SK-N-SH treated with all-trans-retinoic acid at 6 μM for 48 hours (cell line): ENCODE data around the gene DST.

Experiments
- ARNTL ChIP-seq: fragments of 450-650 bp; formaldehyde crosslinking; IDR thresholded peaks from 2 replicates; pipeline ENCODE4 v1.5.0; 2020; ENCODE audit warnings: low read depth, mild to moderate bottlenecking, moderate library complexity, borderline replicate concordance
- CSDC2 ChIP-seq: fragments of 250-450 bp; sonication (Bioruptor Pico); IDR thresholded peaks from 2 replicates; pipeline ENCODE4 v1.5.0; 2020; ENCODE audit warnings: mild to moderate bottlenecking, moderate library complexity
- OSR1 ChIP-seq: fragments of 250-450 bp; sonication (Bioruptor Pico); IDR thresholded peaks from 2 replicates; pipeline ENCODE4 v1.8.0; 2022; ENCODE audit warnings: moderate library complexity, mild to moderate bottlenecking, inconsistent platforms
- POU6F1 ChIP-seq: fragments of 250-450 bp; sonication (Bioruptor Pico); IDR thresholded peaks from 2 replicates; pipeline ENCODE4 v1.8.0; 2021; ENCODE audit warnings: low read depth, mild to moderate bottlenecking, moderate library complexity, borderline replicate concordance
- RARB ChIP-seq: fragments of 250-450 bp; sonication (Bioruptor Pico); IDR thresholded peaks from 2 replicates; pipeline ENCODE4 v1.8.0; 2021; ENCODE audit warnings: mild to moderate bottlenecking, moderate library complexity
- SNAI2 ChIP-seq: fragments of 250-450 bp; sonication (Bioruptor Pico); IDR thresholded peaks from 2 replicates; pipeline ENCODE4 v1.5.0; 2020; ENCODE audit warnings: mild to moderate bottlenecking, moderate library complexity
- TSHZ2 ChIP-seq: fragments of 250-450 bp; sonication (Bioruptor Pico); IDR thresholded peaks from 2 replicates; pipeline ENCODE4 v1.5.0; 2020; ENCODE audit warnings: mild to moderate bottlenecking, moderate library complexity
- ZFP3 ChIP-seq: fragments of 250-450 bp; sonication (Bioruptor Pico); IDR thresholded peaks from 2 replicates; pipeline ENCODE4 v1.5.0; 2020; ENCODE audit warnings: mild to moderate bottlenecking, moderate library complexity
- ZFP30 ChIP-seq: fragments of 450-650 bp; formaldehyde crosslinking; IDR thresholded peaks from 2 replicates; pipeline ENCODE4 v1.5.0; 2022; ENCODE audit warnings: mild to moderate bottlenecking, moderate library complexity
- ZNF8 ChIP-seq: fragments of 450-650 bp; formaldehyde crosslinking; IDR thresholded peaks from 2 replicates; pipeline ENCODE4 v1.5.0; 2020; ENCODE audit warnings: mild to moderate bottlenecking, moderate library complexity
- TF ChIP-seq, protein P1 (sequence below): fragments of 250-450 bp; sonication (Bioruptor Pico); IDR thresholded peaks from 2 replicates; pipeline ENCODE4 v1.8.0; 2020; ENCODE audit warnings: mild to moderate bottlenecking, moderate library complexity, borderline replicate concordance

- no peak for TF ChIP-seq ARNTL (CRISPR knock-in tag)
- no peak for TF ChIP-seq TSHZ2 (CRISPR knock-in tag)
- no peak for TF ChIP-seq ZFP3 (CRISPR knock-in tag)
- no peak for TF ChIP-seq ZFP30 (CRISPR knock-in tag)
- TF ChIP-seq CSDC2 (CRISPR knock-in tag) = 0 out of 2 replicates have a peak, but pooled peaks have one; percentile 25
- TF ChIP-seq ZNF8 (CRISPR knock-in tag) = no peak
- TF ChIP-seq SNAI2 = no peak
- no peak for TF ChIP-seq POU6F1 (CRISPR knock-in tag)
- no peak for TF ChIP-seq OSR1 (CRISPR knock-in tag)
- TF ChIP-seq, protein P1, sequence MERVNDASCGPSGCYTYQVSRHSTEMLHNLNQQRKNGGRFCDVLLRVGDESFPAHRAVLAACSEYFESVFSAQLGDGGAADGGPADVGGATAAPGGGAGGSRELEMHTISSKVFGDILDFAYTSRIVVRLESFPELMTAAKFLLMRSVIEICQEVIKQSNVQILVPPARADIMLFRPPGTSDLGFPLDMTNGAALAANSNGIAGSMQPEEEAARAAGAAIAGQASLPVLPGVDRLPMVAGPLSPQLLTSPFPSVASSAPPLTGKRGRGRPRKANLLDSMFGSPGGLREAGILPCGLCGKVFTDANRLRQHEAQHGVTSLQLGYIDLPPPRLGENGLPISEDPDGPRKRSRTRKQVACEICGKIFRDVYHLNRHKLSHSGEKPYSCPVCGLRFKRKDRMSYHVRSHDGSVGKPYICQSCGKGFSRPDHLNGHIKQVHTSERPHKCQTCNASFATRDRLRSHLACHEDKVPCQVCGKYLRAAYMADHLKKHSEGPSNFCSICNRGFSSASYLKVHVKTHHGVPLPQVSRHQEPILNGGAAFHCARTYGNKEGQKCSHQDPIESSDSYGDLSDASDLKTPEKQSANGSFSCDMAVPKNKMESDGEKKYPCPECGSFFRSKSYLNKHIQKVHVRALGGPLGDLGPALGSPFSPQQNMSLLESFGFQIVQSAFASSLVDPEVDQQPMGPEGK (CRISPR knock-in tag) = no peak
- no peak for TF ChIP-seq RARB (CRISPR knock-in tag)
Observed at GRCh38 chr6:56529594-56530191, 113.0 kb downstream of the DST start.
